ENCODE measurements around the gene SPAG9.

Gene SPAG9

GRCh38 chr17:50935221-50935995 lies 185.3 kb downstream of the SPAG9 start:
- no peak for DNase-seq

- DNase-seq = no peak
Observed at GRCh38 chr17:50934672-50935220, 185.9 kb downstream of the SPAG9 start.

- no peak for DNase-seq
Observed at GRCh38 chr17:50934161-50934560, 186.5 kb downstream of the SPAG9 start.

GRCh38 chr17:50931144-50931908 lies 189.3 kb downstream of the SPAG9 start:
- DNase-seq = peak; percentile 43 to 56

- DNase-seq = no peak
Observed at GRCh38 chr17:50928646-50929045, 192.0 kb downstream of the SPAG9 start.

- DNase-seq = no peak
Observed at GRCh38 chr17:50927287-50927686, 193.4 kb downstream of the SPAG9 start.

- DNase-seq = no peak
Observed at GRCh38 chr17:50926523-50926922, 194.1 kb downstream of the SPAG9 start.

- no peak for DNase-seq
Observed at GRCh38 chr17:50925296-50925891, 195.3 kb downstream of the SPAG9 start.

GRCh38 chr17:50924800-50925199 lies 195.9 kb downstream of the SPAG9 start:
- DNase-seq = no peak

- DNase-seq = no peak
Observed at GRCh38 chr17:50924300-50924699, 196.4 kb downstream of the SPAG9 start.

- no peak for DNase-seq
Observed at GRCh38 chr17:50923611-50924010, 197.1 kb downstream of the SPAG9 start.

GRCh38 chr17:50922721-50923405 lies 197.8 kb downstream of the SPAG9 start:
- no peak for DNase-seq

GRCh38 chr17:50922107-50922506 lies 198.6 kb downstream of the SPAG9 start:
- DNase-seq = no peak

GRCh38 chr17:50920891-50921586 lies 199.6 kb downstream of the SPAG9 start:
- DNase-seq = no peak

GRCh38 chr17:50920041-50920410 lies 200.6 kb downstream of the SPAG9 start:
- no peak for DNase-seq

- DNase-seq = peak; percentile 76 to 83
Observed at GRCh38 chr17:50919321-50920040, 201.2 kb downstream of the SPAG9 start.

GRCh38 chr17:50918933-50919296 lies 201.8 kb downstream of the SPAG9 start:
- DNase-seq = peak; percentile 43 to 57

GRCh38 chr17:50918071-50918932 lies 202.4 kb downstream of the SPAG9 start:
- no peak for DNase-seq

GRCh38 chr17:50917418-50917743 lies 203.3 kb downstream of the SPAG9 start:
- no peak for DNase-seq

- DNase-seq = no peak
Observed at GRCh38 chr17:50916708-50917417, 203.8 kb downstream of the SPAG9 start.
